Ectodermal cell (in vitro differentiated cells): Measurements from ENCODE around the gene TRH.
"Not testable (repeated sequence)": the region's sequence is repeated elsewhere in the genome, so short reads cannot be mapped to it uniquely, and the experiment has no call there.

ENCODE experiments used
- H3K27ac ChIP-seq: 2 replicates; pipeline ENCODE4 v1.7.0; 2013; ENCODE audit warnings: mild to moderate bottlenecking, low read depth, low read length; ENCODE audit not compliant: insufficient read depth, poor library complexity, severe bottlenecking
- H3K27me3 ChIP-seq: 2 replicates; pipeline ENCODE4 v1.7.0; 2013; ENCODE audit warnings: mild to moderate bottlenecking, low read length; ENCODE audit not compliant: insufficient read depth, control insufficient read depth, poor library complexity, severe bottlenecking
- H3K36me3 ChIP-seq: one replicate; pipeline ENCODE4 v1.7.0; 2013; ENCODE audit warnings: low read length; ENCODE audit not compliant: control insufficient read depth, insufficient read depth
- H3K4me1 ChIP-seq: one replicate; pipeline ENCODE4 v1.7.0; 2013; ENCODE audit warnings: low read length; ENCODE audit not compliant: control insufficient read depth, insufficient read depth
- H3K4me3 ChIP-seq: 2 replicates; pipeline ENCODE4 v1.7.0; 2013; ENCODE audit warnings: low read depth, low read length, control low read depth; ENCODE audit not compliant: insufficient read depth
- H3K9me3 ChIP-seq: 2 replicates; pipeline ENCODE4 v1.7.0; 2013; ENCODE audit warnings: mild to moderate bottlenecking, low read length, moderate library complexity; ENCODE audit not compliant: control insufficient read depth
- WGBS, 2 experiments: methylation state at CpG; one replicate each; pipeline ENCODE4 v1.1.7; 2013; ENCODE audit warnings: missing lambda C conversion rate in 2 of 2; 5-methylcytosine and 5-hydroxymethylcytosine counted together

TRH gene

GRCh38 chr3:129999176-129999575, 24.7 kb downstream of the TRH start:
- not testable (repeated sequence) for H3K36me3 ChIP-seq, H3K4me3 ChIP-seq, H3K9me3 ChIP-seq, H3K27ac ChIP-seq, H3K4me1 ChIP-seq
- peaks cover 39% of the 10 kb centered on the region for H3K27me3 ChIP-seq
- WGBS, 2 experiments: 70 to 74% methylated on average over 5 of the region's 5 CpGs

- Histone ChIP-seq H3K4me3 (peak overlapping the region; percentile 27), H3K27me3 (peaks cover 39% of the 10 kb centered on the region)
- not testable (repeated sequence) for H3K4me1 ChIP-seq, H3K27ac ChIP-seq, H3K9me3 ChIP-seq, H3K36me3 ChIP-seq
- 6 to 7% methylated on average over 76 of the region's 86 CpGs for whole genome bisulfite sequencing, 2 experiments
Observed at GRCh38 chr3:130002666-130003598, 28.4 kb downstream of the TRH start.

- Histone ChIP-seq H3K27ac (no peak overlapping the region), H3K36me3 (no peaks in the 10 kb centered on the region), H3K4me3 (no peak overlapping the region), H3K4me1 (no peaks in the 10 kb centered on the region), H3K27me3 (no peaks in the 10 kb centered on the region), H3K9me3 (no peaks in the 10 kb centered on the region)
- 92 to 93% methylated on average over 19 of the region's 19 CpGs for WGBS, 2 experiments
Observed at GRCh38 chr3:130010556-130010955, 36.0 kb downstream of the TRH start.

GRCh38 chr3:130012108-130012507, 37.6 kb downstream of the TRH start:
- H3K4me1 ChIP-seq, H3K9me3 ChIP-seq, H3K27ac ChIP-seq, H3K36me3 ChIP-seq, H3K27me3 ChIP-seq, H3K4me3 ChIP-seq: not testable (repeated sequence)

GRCh38 chr3:130013246-130013645, 38.7 kb downstream of the TRH start:
- H3K27me3 ChIP-seq, H3K4me3 ChIP-seq, H3K4me1 ChIP-seq, H3K36me3 ChIP-seq, H3K27ac ChIP-seq, H3K9me3 ChIP-seq: not testable (repeated sequence)
- WGBS, 2 experiments: 91 to 95% methylated on average over 20 of the region's 21 CpGs

GRCh38 chr3:130014526-130014925, 40.0 kb downstream of the TRH start:
- H3K36me3 ChIP-seq: no peaks in the 10 kb centered on the region
- no peaks in the 10 kb centered on the region for H3K27me3 ChIP-seq
- 91% methylated on average over 11 of the region's 11 CpGs for WGBS, 2 experiments
- H3K9me3 ChIP-seq: no peaks in the 10 kb centered on the region
- H3K4me3 ChIP-seq: no peak overlapping the region
- H3K4me1 ChIP-seq: no peaks in the 10 kb centered on the region
- H3K27ac ChIP-seq: no peak overlapping the region

GRCh38 chr3:130017661-130018060, 43.1 kb downstream of the TRH start:
- not testable (repeated sequence) for H3K4me1 ChIP-seq, H3K27me3 ChIP-seq, H3K36me3 ChIP-seq, H3K4me3 ChIP-seq, H3K27ac ChIP-seq, H3K9me3 ChIP-seq
- WGBS, 2 experiments: 84 to 87% methylated on average over 12 to 13 of the region's 13 CpGs

GRCh38 chr3:130026146-130026829, 51.8 kb downstream of the TRH start:
- not testable (repeated sequence) for H3K27ac ChIP-seq, H3K4me3 ChIP-seq, H3K4me1 ChIP-seq, H3K36me3 ChIP-seq, H3K27me3 ChIP-seq, H3K9me3 ChIP-seq
- 72 to 82% methylated on average over 12 of the region's 14 CpGs for WGBS, 2 experiments

GRCh38 chr3:130027437-130027836, 52.9 kb downstream of the TRH start:
- not testable (repeated sequence) for H3K9me3 ChIP-seq, H3K4me3 ChIP-seq, H3K27me3 ChIP-seq, H3K36me3 ChIP-seq, H3K4me1 ChIP-seq, H3K27ac ChIP-seq
- 59 to 63% methylated on average over 5 of the region's 6 CpGs for WGBS, 2 experiments
